AG04450 (cell line): ENCODE results near the gene NFIA. TPM values are rescaled to one million over a fixed set of nuclear protein-coding genes. Genes with fewer than 3 reads are reported as not detected.

Experiments used
- CTCF ChIA-PET: fragments of 300-600, 350-600 bp; formaldehyde crosslinking; extraction: SDS; loops from one replicate; lab custom pipeline; 2022; ENCODE audit warnings: antibody characterized with exemption, inconsistent platforms; lab: Charles Lee
- POLR2A ChIA-PET: fragments of 350-600 bp; formaldehyde crosslinking; extraction: SDS; loops from one replicate; lab custom pipeline; 2021; ENCODE audit warnings: antibody characterized with exemption, inconsistent platforms; lab: Yijun Ruan, JAX
- DNase-seq: peaks from one replicate; pipeline ENCODE4 v3.0.0-alpha.2; 2011; ENCODE audit warnings: low read depth, low spot score
- H3K27ac ChIP-seq: one replicate; pipeline ENCODE4 v1.5.1; 2012; ENCODE audit warnings: low read depth, low read length, control low read depth
- H3K27me3 ChIP-seq: one replicate; pipeline ENCODE4 v1.6.0; 2012; ENCODE audit warnings: low read length; ENCODE audit not compliant: control insufficient read depth, insufficient read depth
- H3K4me3 ChIP-seq: 2 replicates; pipeline ENCODE4 v1.5.1; 2011; ENCODE audit warnings: mild to moderate bottlenecking, low read depth, low read length, control low read depth
- H3K9me3 ChIP-seq: 2 replicates; pipeline ENCODE4 v1.5.1; 2012; ENCODE audit warnings: low read length; ENCODE audit not compliant: control insufficient read depth, insufficient read depth
- CTCF ChIP-seq: IDR thresholded peaks from 2 replicates; pipeline ENCODE4 v1.5.1; 2011; ENCODE audit warnings: low read depth, low read length, control low read depth, inconsistent platforms
- polyA plus RNA-seq: library from polyadenylated mRNA; depleted of rRNA; stranded (reverse); fragments of >200 nt; gene quantifications from 2 replicates; pipeline ENCODE4 v1.2.3, GENCODE V29; 2011

Gene NFIA
- polyA plus RNA-seq, 1 experiment, result 3.9 TPM

- CTCF ChIA-PET, result no interaction called here
- Histone ChIP-seq H3K9me3 (no peaks in the 10 kb centered on the region), H3K27ac (no peak overlapping the region), H3K4me3 (no peak overlapping the region), H3K27me3 (no peaks in the 10 kb centered on the region)
- POLR2A ChIA-PET, result no interaction called here
- no peak for DNase-seq
- no peak for TF ChIP-seq CTCF
These were observed 154.8 kb downstream of the NFIA start for GRCh38 chr1:61237147-61237546.

- no peak for DNase-seq
- ChIA-PET POLR2A (no interaction called here), CTCF (no interaction called here)
These were observed 155.4 kb downstream of the NFIA start for GRCh38 chr1:61237659-61238358.

GRCh38 chr1:61238359-61238665 is 156.0 kb downstream of the NFIA start:
- no peaks in the 10 kb centered on the region for H3K9me3 ChIP-seq
- no peaks in the 10 kb centered on the region for H3K27me3 ChIP-seq
- DNase-seq, result no peak
- no peak overlapping the region for H3K27ac ChIP-seq
- TF ChIP-seq CTCF, result no peak
- no peak overlapping the region for H3K4me3 ChIP-seq
- ChIA-PET POLR2A (no interaction called here), CTCF (no interaction called here)

More at GRCh38 chr1:61237659-61238358, 155.4 kb downstream of the NFIA start:
- no peak overlapping the region for H3K27ac ChIP-seq
- H3K9me3 ChIP-seq, result no peaks in the 10 kb centered on the region
- no peak for TF ChIP-seq CTCF
- H3K27me3 ChIP-seq, result no peaks in the 10 kb centered on the region
- H3K4me3 ChIP-seq, result no peak overlapping the region

GRCh38 chr1:61240878-61241277 is 158.5 kb downstream of the NFIA start:
- Histone ChIP-seq H3K4me3 (no peak overlapping the region), H3K9me3 (no peaks in the 10 kb centered on the region), H3K27me3 (no peaks in the 10 kb centered on the region), H3K27ac (no peak overlapping the region)
- no peak for DNase-seq
- POLR2A ChIA-PET, result no interaction called here
- TF ChIP-seq CTCF, result no peak
- CTCF ChIA-PET, result interaction anchor here (0.7 kb wide), 2 partner anchors 143 to 160 kb away, joined by 3 to 5 read pairs; no protein-coding TSS in a partner anchor

- ChIA-PET POLR2A (no interaction called here), CTCF (interaction anchor here (0.5 to 0.7 kb wide), 4 partner anchors 16 to 161 kb away, joined by 3 to 7 read pairs (median 4); no protein-coding TSS in a partner anchor)
- Histone ChIP-seq H3K27ac (no peak overlapping the region), H3K9me3 (no peaks in the 10 kb centered on the region), H3K4me3 (no peak overlapping the region), H3K27me3 (no peaks in the 10 kb centered on the region)
- TF ChIP-seq CTCF, result no peak
- DNase-seq, result no peak
These were observed 159.1 kb downstream of the NFIA start for GRCh38 chr1:61241411-61241838.
